ENCODE data around the gene CACNA2D1.

DNA sequence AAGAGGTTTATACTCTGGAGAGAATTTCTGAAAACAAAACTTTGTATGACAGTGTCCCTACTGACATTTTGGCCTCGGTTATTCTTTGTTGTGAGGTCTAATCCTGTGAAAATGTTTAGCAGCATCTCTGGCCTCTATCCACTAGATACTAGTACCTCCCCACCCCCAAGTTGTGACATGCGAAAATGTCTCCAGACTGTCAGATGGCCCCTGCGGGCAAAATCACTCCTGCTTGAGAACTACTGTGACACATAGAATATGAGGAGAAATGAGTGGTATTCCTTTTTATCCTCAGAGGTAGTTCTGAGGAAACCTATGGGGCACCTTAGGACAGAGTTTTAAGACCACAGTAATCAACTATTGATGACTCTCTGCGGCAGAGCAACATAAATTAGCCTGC is 358.5 kb downstream of the CACNA2D1 start:
- TF ChIP-seq, protein P1, sequence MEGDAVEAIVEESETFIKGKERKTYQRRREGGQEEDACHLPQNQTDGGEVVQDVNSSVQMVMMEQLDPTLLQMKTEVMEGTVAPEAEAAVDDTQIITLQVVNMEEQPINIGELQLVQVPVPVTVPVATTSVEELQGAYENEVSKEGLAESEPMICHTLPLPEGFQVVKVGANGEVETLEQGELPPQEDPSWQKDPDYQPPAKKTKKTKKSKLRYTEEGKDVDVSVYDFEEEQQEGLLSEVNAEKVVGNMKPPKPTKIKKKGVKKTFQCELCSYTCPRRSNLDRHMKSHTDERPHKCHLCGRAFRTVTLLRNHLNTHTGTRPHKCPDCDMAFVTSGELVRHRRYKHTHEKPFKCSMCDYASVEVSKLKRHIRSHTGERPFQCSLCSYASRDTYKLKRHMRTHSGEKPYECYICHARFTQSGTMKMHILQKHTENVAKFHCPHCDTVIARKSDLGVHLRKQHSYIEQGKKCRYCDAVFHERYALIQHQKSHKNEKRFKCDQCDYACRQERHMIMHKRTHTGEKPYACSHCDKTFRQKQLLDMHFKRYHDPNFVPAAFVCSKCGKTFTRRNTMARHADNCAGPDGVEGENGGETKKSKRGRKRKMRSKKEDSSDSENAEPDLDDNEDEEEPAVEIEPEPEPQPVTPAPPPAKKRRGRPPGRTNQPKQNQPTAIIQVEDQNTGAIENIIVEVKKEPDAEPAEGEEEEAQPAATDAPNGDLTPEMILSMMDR (IDR thresholded peaks at IDR 0.05) = no peak
- no peak for TF ChIP-seq POLR2A (IDR thresholded peaks at IDR 0.05)
